Spleen (tissue), 11 donors: Measurements from ENCODE around the gene SEPSECS. TPM values are rescaled to one million over a fixed set of nuclear protein-coding genes. Genes with fewer than 3 reads are reported as not detected.

Source experiments
- DNase-seq: peaks from one replicate; pipeline ENCODE4 v3.0.0-alpha.2; 2020
- H3K27ac ChIP-seq, 8 donors: fragments of 200-600 bp; sonication (generic) in 7 of 8; 1 replicate in 4 of 8; 2 replicates in 4 of 8; pipeline versions ENCODE4 v1.5.0 to v1.8.0; 2016 to 2021; ENCODE audit warnings: inconsistent platforms in 4 of 8, mild to moderate bottlenecking in 4 of 8, moderate library complexity in 1 of 8
- H3K27me3 ChIP-seq, 7 donors: fragments of 200-600 bp; sonication (generic) in 6 of 7; replicated peaks in 1 of 7; 1 replicate in 4 of 7; 2 replicates in 3 of 7; pipeline versions ENCODE4 v1.5.0 to v1.8.0; 2016 to 2021; ENCODE audit warnings: inconsistent platforms in 3 of 7, mild to moderate bottlenecking in 1 of 7
- H3K36me3 ChIP-seq, 6 donors: fragments of 200-600 bp; sonication (generic) in 5 of 6; 1 replicate in 4 of 6; 2 replicates in 2 of 6; pipeline versions ENCODE4 v1.5.0 to v1.8.0; 2016 to 2021; ENCODE audit warnings: inconsistent platforms in 2 of 6
- H3K4me1 ChIP-seq, 6 donors: fragments of 200-600 bp; sonication (generic) in 5 of 6; 1 replicate in 3 of 6; 2 replicates in 3 of 6; pipeline versions ENCODE4 v1.5.0 to v1.8.0; 2016 to 2021; ENCODE audit warnings: inconsistent platforms in 3 of 6
- H3K4me3 ChIP-seq, 8 donors: fragments of 200-600 bp; sonication (generic) in 7 of 8; 1 replicate in 4 of 8; 2 replicates in 4 of 8; pipeline versions ENCODE4 v1.5.0 to v1.8.0; 2016 to 2021; ENCODE audit warnings: inconsistent platforms in 4 of 8, mild to moderate bottlenecking in 4 of 8, moderate library complexity in 2 of 8
- H3K9me3 ChIP-seq, 8 donors: fragments of 200-600 bp; sonication (generic) in 7 of 8; 1 replicate in 4 of 8; 2 replicates in 4 of 8; pipeline versions ENCODE4 v1.5.0 to v1.8.0; 2016 to 2021; ENCODE audit warnings: inconsistent platforms in 4 of 8
- POLR2A ChIP-seq, 3 donors: fragments of 450-650 bp; IDR thresholded peaks; one replicate each; pipeline ENCODE4 v1.5.1; 2017; ENCODE audit warnings: antibody characterized with exemption in 3 of 3, mild to moderate bottlenecking in 1 of 3
- POLR2AphosphoS5 ChIP-seq, 3 donors: sonication (generic); formaldehyde crosslinking; IDR thresholded peaks; one replicate each; pipeline ENCODE4 v1.5.1; 2017; ENCODE audit warnings: antibody characterized with exemption in 3 of 3
- WGBS, 5 donors: extraction: QIAGEN DNeasy Blood & Tissue Kit in 3 of 5; methylation state at CpG; one replicate each; pipeline versions ENCODE4 v1.1.5 to v1.1.7; 2013 to 2018; 5-methylcytosine and 5-hydroxymethylcytosine counted together
- intact Hi-C: fragments of 100-400 bp; cut with DNase I; formaldehyde crosslinking; loops from one replicate; pipeline ENCODE4 v1.15.0; 2023; ENCODE audit warnings: low total_unique reads
- polyA plus RNA-seq, 3 donors: library from polyadenylated mRNA; stranded (reverse); fragments of 200-250 nt; gene quantifications; one replicate each; pipeline ENCODE4 v1.2.1, GENCODE V29; 2013
- total RNA-seq, 7 donors: library from RNA; depleted of rRNA in 3 of 7; stranded (reverse); fragments of >200 nt in 3 of 7; fragmentation: NEBNext Ultra II Directional in 4 of 7; extraction: Animal tissue kit (Norgen Biotek cat#: 25700) in 4 of 7; gene quantifications; one replicate each; pipeline versions ENCODE4 v1.1.0 to v1.2.1, GENCODE V29; 2016 to 2021
- TF ChIP-seq, protein P1 (sequence below), 11 experiments: fragments of 200-600 bp in 7 of 11; fragments of 450-650 bp in 4 of 11; sonication (generic) in 4 of 11; IDR thresholded peaks in 8 of 11; conservative IDR thresholded peaks in 3 of 11; 1 replicate in 7 of 11; 2 replicates in 4 of 11; pipeline versions ENCODE4 v1.4.0 to v1.8.0; 2016 to 2021; ENCODE audit warnings: antibody characterized with exemption in 11 of 11, inconsistent platforms in 4 of 11, mild to moderate bottlenecking in 1 of 11
- donor health status: healthy with polysubstance abuse.
- donor health status: DM: no; HTN: no; CAD: no; lungs with moderate emphysema.
- donor health status: DM: no; HTN: no; CAD: no.
- donor health status: Bipolar disorder and iron deficiency.
- donor health status: healthy.
- donor health status: DM: no; HTN: no; CAD: no.
- donor health status: DM: yes; HTN: yes; CAD: no.

The SEPSECS gene
- total and polyA plus RNA-seq, 10 donors = 4.8 to 15.2 (median 11.3) TPM

DNA sequence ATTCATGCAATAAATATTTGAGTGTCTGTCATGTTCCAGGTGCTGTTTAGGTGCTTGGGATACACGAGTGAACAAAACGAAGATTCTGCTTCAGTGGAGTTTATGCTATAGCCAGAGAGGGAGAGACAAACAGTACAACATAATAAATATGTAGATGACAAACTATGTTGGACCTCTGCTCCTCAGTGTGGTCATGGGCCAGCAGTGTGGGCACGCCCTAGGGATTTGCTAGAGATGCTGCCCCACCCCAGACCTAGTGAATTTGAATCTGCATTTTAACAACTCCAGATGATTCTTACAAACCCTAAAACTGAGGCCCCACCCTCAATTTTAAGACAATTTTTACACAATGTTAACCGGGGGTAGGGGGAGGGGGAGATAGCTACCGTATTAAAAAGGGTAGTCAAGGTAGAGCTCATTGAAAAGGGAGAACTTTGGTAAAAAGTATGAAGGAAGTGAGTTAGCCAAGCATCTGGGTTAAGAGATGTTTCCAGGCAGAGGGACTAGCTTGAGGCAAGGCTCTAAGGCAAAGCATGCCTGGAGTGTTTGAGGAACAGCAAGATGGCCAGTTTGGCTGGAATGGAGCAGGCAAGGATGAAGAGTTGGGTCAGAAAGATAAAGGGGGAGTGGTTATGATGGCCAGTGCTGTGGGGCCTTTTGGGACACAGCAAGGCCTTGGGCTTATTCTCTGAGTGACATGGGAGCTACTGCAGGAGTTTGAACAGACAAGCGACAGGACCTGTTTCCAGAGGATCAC is 42.4 kb downstream of the SEPSECS start:
- Histone ChIP-seq H3K27me3 (no peaks in the 10 kb centered on the region), H3K4me1 (no peaks in the 10 kb centered on the region), H3K36me3 (peaks cover 0 to 29% (median 3%) of the 10 kb centered on the region in 6 donors), H3K27ac (no peak overlapping the region), H3K9me3 (no peaks in the 10 kb centered on the region), H3K4me3 (no peak overlapping the region)
- no peak for DNase-seq
- intact Hi-C loops = no loop called here
- 89 to 98% (median 96%) methylated on average over 6 of the region's 6 CpGs for WGBS, 5 donors
- no peak for TF ChIP-seq POLR2A (IDR thresholded peaks at IDR 0.05)
- TF ChIP-seq POLR2AphosphoS5 (IDR thresholded peaks at IDR 0.05) = no peak
- TF ChIP-seq, protein P1, sequence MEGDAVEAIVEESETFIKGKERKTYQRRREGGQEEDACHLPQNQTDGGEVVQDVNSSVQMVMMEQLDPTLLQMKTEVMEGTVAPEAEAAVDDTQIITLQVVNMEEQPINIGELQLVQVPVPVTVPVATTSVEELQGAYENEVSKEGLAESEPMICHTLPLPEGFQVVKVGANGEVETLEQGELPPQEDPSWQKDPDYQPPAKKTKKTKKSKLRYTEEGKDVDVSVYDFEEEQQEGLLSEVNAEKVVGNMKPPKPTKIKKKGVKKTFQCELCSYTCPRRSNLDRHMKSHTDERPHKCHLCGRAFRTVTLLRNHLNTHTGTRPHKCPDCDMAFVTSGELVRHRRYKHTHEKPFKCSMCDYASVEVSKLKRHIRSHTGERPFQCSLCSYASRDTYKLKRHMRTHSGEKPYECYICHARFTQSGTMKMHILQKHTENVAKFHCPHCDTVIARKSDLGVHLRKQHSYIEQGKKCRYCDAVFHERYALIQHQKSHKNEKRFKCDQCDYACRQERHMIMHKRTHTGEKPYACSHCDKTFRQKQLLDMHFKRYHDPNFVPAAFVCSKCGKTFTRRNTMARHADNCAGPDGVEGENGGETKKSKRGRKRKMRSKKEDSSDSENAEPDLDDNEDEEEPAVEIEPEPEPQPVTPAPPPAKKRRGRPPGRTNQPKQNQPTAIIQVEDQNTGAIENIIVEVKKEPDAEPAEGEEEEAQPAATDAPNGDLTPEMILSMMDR (IDR thresholded peaks at IDR 0.05 in 8 of 11, conservative IDR thresholded peaks at IDR 0.05 in 3 of 11) = no peak

DNA sequence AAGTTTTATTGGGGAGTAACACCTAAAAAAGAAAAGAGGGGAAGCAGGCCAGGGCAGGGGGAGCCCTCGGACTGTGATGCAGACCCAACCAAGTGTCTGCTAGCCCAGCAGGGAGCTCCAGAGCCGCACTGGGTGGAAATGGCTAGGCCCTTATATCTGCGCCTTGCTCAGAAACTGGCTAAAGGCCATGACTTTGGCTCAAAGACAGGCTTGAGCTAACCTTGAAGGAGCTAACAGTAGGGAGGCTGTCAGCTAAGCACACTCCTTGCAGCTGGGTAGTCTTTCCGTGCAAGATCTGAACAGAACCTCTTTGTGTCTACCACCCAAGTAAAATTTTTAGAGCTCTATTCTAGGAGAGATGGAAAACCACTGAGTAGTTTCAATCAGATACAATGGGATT is 43.0 kb downstream of the SEPSECS start:
- no peaks in the 10 kb centered on the region for H3K4me1 ChIP-seq
- no peak overlapping the region for H3K4me3 ChIP-seq
- DNase-seq = no peak
- no peaks in the 10 kb centered on the region for H3K9me3 ChIP-seq
- peaks cover 0 to 23% (median 0%) of the 10 kb centered on the region in 6 donors for H3K36me3 ChIP-seq
- no peak overlapping the region for H3K27ac ChIP-seq
- no peak for TF ChIP-seq POLR2A (IDR thresholded peaks at IDR 0.05)
- no peak for TF ChIP-seq POLR2AphosphoS5 (IDR thresholded peaks at IDR 0.05)
- TF ChIP-seq, protein P1 (IDR thresholded peaks at IDR 0.05 in 8 of 11, conservative IDR thresholded peaks at IDR 0.05 in 3 of 11) = no peak
- WGBS, 5 donors = 92 to 100% (median 96%) methylated on average over 4 of the region's 4 CpGs
- no peaks in the 10 kb centered on the region for H3K27me3 ChIP-seq
- intact Hi-C loops = no loop called here

DNA sequence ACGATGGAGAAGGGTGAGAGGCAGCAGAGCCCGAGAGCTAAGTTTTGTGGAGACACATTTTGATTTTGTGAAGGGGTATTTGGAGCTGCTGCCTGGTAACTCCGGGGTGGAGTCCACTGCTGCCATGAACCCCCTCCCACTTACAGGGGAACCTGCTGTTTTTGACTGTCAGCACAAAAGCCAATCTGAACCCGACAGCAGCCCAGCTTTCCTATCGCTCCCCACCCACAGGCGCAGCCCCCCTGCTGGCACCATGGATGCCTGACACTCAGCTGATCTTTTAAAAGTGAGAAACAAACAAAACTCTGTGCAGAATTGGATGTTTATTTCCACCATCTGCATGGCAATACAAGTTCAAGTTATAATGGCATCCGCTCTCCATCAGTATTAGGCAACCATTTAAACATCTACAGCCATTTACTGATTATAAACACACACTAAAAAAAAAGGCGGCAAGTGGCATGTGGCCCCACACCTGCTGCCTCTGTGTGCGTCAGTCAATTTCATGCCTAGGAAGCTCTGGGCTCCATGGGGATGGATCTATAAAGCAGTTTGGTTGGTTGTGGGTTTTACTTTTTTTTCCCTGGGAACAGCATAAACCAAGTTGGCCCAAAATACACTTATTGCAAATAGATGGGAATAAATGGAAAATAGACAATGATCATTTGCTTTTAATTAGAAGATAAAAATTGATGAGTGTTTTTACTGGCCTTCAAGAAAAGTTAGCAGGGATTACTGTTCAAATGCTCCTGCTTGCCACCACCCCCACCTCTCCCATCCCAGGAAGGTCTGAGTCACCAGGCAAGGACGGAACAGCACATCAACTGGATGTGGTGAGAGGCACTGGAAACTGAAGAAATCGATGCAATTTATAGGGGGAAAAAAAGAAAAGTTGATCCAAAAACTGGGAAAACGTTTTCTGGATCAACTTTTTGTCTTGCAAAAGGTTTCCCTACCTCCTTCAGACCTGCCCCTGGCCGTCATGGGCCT is 46.0 kb downstream of the SEPSECS start:
- no peak overlapping the region for H3K27ac ChIP-seq
- no peaks in the 10 kb centered on the region for H3K27me3 ChIP-seq
- H3K4me1 ChIP-seq = no peaks in the 10 kb centered on the region
- TF ChIP-seq POLR2A (IDR thresholded peaks at IDR 0.05) = no peak
- TF ChIP-seq, protein P1 (IDR thresholded peaks at IDR 0.05 in 8 of 11, conservative IDR thresholded peaks at IDR 0.05 in 3 of 11) = no peak
- DNase-seq = no peak
- H3K9me3 ChIP-seq = no peaks in the 10 kb centered on the region
- 76 to 84% (median 82%) methylated on average over 13 of the region's 13 CpGs for WGBS, 5 donors
- H3K36me3 ChIP-seq = no peaks in the 10 kb centered on the region
- no peak overlapping the region for H3K4me3 ChIP-seq
- intact Hi-C loops = no loop called here

DNA sequence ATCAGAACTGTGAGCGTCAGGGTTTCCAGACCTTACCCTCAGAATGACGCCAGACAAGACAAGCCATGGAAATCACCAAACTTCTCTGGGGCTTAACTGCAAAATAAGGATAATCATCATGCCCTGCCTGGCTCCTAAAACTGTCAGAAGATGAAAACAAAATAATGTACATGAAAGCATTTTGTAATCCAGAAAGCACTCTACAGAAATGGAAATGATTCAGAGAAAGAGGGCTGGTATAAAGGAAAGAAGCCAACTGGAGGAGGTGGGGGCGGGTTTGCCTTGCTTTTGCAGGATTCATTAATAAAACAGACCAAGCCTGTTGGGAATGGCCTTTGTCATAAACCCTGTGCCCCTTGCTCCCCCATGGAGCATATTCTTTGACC is 47.3 kb downstream of the SEPSECS start:
- Histone ChIP-seq H3K4me1 (no peaks in the 10 kb centered on the region), H3K4me3 (no peak overlapping the region)

More for the DNA sequence above, 47.3 kb downstream of the SEPSECS start:
- 60 to 94% (median 86%) methylated on average over 3 of the region's 3 CpGs for WGBS, 5 donors
- Histone ChIP-seq H3K27me3 (no peaks in the 10 kb centered on the region), H3K27ac (no peak overlapping the region), H3K9me3 (no peaks in the 10 kb centered on the region), H3K36me3 (no peaks in the 10 kb centered on the region)
- TF ChIP-seq, protein P1 (IDR thresholded peaks at IDR 0.05 in 8 of 11, conservative IDR thresholded peaks at IDR 0.05 in 3 of 11) = no peak
- TF ChIP-seq POLR2AphosphoS5 (IDR thresholded peaks at IDR 0.05) (no peak), POLR2A (IDR thresholded peaks at IDR 0.05) (no peak)
- no peak for DNase-seq
- intact Hi-C loops = no loop called here
